Measurements from ENCODE around the gene MUSK.
"Not testable (repeated sequence)": the region's sequence is repeated elsewhere in the genome, so short reads cannot be mapped to it uniquely, and the experiment has no call there.

MUSK gene

GRCh38 chr9:110764006-110764405, 95.4 kb downstream of the MUSK start:
- no peak for DNase-seq

GRCh38 chr9:110765926-110766325, 97.3 kb downstream of the MUSK start:
- no peak for DNase-seq

- no peak for DNase-seq
Observed at GRCh38 chr9:110767559-110768063, 99.0 kb downstream of the MUSK start.

GRCh38 chr9:110768886-110769285, 100.3 kb downstream of the MUSK start:
- no peak for DNase-seq

GRCh38 chr9:110769667-110770066, 101.1 kb downstream of the MUSK start:
- DNase-seq: no peak

- DNase-seq: no peak
Observed at GRCh38 chr9:110775724-110776123, 107.1 kb downstream of the MUSK start.

GRCh38 chr9:110776221-110776620, 107.6 kb downstream of the MUSK start:
- no peak for DNase-seq

GRCh38 chr9:110777196-110777875, 108.7 kb downstream of the MUSK start:
- DNase-seq: no peak

GRCh38 chr9:110777876-110778215, 109.3 kb downstream of the MUSK start:
- no peak for DNase-seq

GRCh38 chr9:110782701-110783100, 114.1 kb downstream of the MUSK start:
- no peak for DNase-seq

- DNase-seq: no peak
Observed at GRCh38 chr9:110784309-110784708, 115.7 kb downstream of the MUSK start.

- no peak for DNase-seq
Observed at GRCh38 chr9:110785166-110785565, 116.6 kb downstream of the MUSK start.

GRCh38 chr9:110788396-110788795, 119.8 kb downstream of the MUSK start:
- not testable (repeated sequence) for DNase-seq

GRCh38 chr9:110788871-110789270, 120.3 kb downstream of the MUSK start:
- no peak for DNase-seq

- no peak for DNase-seq
Observed at GRCh38 chr9:110797611-110798010, 129.0 kb downstream of the MUSK start.

- DNase-seq: no peak
Observed at GRCh38 chr9:110799396-110799795, 130.8 kb downstream of the MUSK start.

- DNase-seq: no peak
Observed at GRCh38 chr9:110801426-110801825, 132.8 kb downstream of the MUSK start.

- no peak for DNase-seq
Observed at GRCh38 chr9:110802416-110803035, 133.9 kb downstream of the MUSK start.

GRCh38 chr9:110807956-110808598, 139.5 kb downstream of the MUSK start:
- DNase-seq: no peak

- no peak for DNase-seq
Observed at GRCh38 chr9:110808599-110808980, 140.0 kb downstream of the MUSK start.

- no peak for DNase-seq
Observed at GRCh38 chr9:110809038-110809595, 140.5 kb downstream of the MUSK start.

GRCh38 chr9:110810262-110810976, 141.8 kb downstream of the MUSK start:
- DNase-seq: no peak

GRCh38 chr9:110812886-110813285, 144.3 kb downstream of the MUSK start:
- DNase-seq: no peak
